Epithelial cell of esophagus (primary cell): ENCODE data around the gene RTP5.

Experiments used
- DNase-seq: peaks from one replicate; pipeline ENCODE4 v3.0.0; 2010; ENCODE audit warnings: low read depth
- H3K4me3 ChIP-seq: 2 replicates; pipeline ENCODE4 v1.5.1; 2011; ENCODE audit warnings: mild to moderate bottlenecking, low read length, control low read depth
- CTCF ChIP-seq: IDR thresholded peaks from 2 replicates; pipeline ENCODE4 v1.5.1; 2011; ENCODE audit warnings: low read depth, mild to moderate bottlenecking, low read length, control low read depth, inconsistent platforms; ENCODE audit not compliant: insufficient read depth; ENCODE audit errors: missing control alignments

RTP5 gene

GRCh38 chr2:241865957-241866789, 3.4 kb upstream of the RTP5 start:
- H3K4me3 ChIP-seq = no peak overlapping the region
- no peak for DNase-seq
- no peak for TF ChIP-seq CTCF

- no peak overlapping the region for H3K4me3 ChIP-seq
- no peak for TF ChIP-seq CTCF
These were observed 2.5 kb upstream of the RTP5 start for GRCh38 chr2:241866790-241867645.

GRCh38 chr2:241867776-241868420, 1.6 kb upstream of the RTP5 start:
- TF ChIP-seq CTCF = no peak
- no peak overlapping the region for H3K4me3 ChIP-seq
- DNase-seq = no peak

More at GRCh38 chr2:241866790-241867645, 2.5 kb upstream of the RTP5 start:
- no peak for DNase-seq

- DNase-seq = no peak
- H3K4me3 ChIP-seq = no peak overlapping the region
These were observed 858 bp upstream of the RTP5 start for GRCh38 chr2:241868661-241869081.

GRCh38 chr2:241870081-241870541, 582 bp downstream of the RTP5 start:
- TF ChIP-seq CTCF = no peak
- no peak for DNase-seq
- H3K4me3 ChIP-seq = no peak overlapping the region

More at GRCh38 chr2:241868661-241869081, 858 bp upstream of the RTP5 start:
- no peak for TF ChIP-seq CTCF

- DNase-seq = no peak
- no peak for TF ChIP-seq CTCF
- no peak overlapping the region for H3K4me3 ChIP-seq
These were observed 1.3 kb downstream of the RTP5 start for GRCh38 chr2:241870611-241871537.
